Esophagus squamous epithelium (tissue), 5 donors: Measurements from ENCODE around the gene HSBP1. TPM values are rescaled to one million over a fixed set of nuclear protein-coding genes. Genes with fewer than 3 reads are reported as not detected.

ENCODE experiments used
- DNase-seq: peaks from one replicate; lab custom pipeline; 2025; lab: John Stamatoyannopoulos, UW
- H3K27ac ChIP-seq, 4 donors: fragments of 200-600 bp; sonication (generic); one replicate each; pipeline ENCODE4 v1.5.1; 2016 to 2019; ENCODE audit warnings: mild to moderate bottlenecking in 1 of 4
- H3K27me3 ChIP-seq, 4 donors: fragments of 200-600 bp; sonication (generic); 1 replicate in 3 of 4; 2 replicates in 1 of 4; pipeline versions ENCODE4 v1.5.1 to v1.6.0; 2017 to 2021; ENCODE audit warnings: antibody characterized with exemption in 1 of 4
- H3K36me3 ChIP-seq, 3 donors: fragments of 200-600 bp; sonication (generic); one replicate each; pipeline ENCODE4 v1.5.1; 2016 to 2019
- H3K4me1 ChIP-seq, 3 donors: fragments of 200-600 bp; sonication (generic); one replicate each; pipeline ENCODE4 v1.5.1; 2017 to 2019
- H3K4me3 ChIP-seq, 4 donors: fragments of 200-600 bp; sonication (generic); 1 replicate in 3 of 4; 2 replicates in 1 of 4; pipeline ENCODE4 v1.5.1; 2016 to 2019; ENCODE audit warnings: mild to moderate bottlenecking in 2 of 4, moderate library complexity in 1 of 4
- H3K9me3 ChIP-seq, 3 donors: fragments of 200-600 bp; sonication (generic); one replicate each; pipeline ENCODE4 v1.5.1; 2016 to 2019
- POLR2A ChIP-seq, 4 donors: fragments of 450-650 bp; IDR thresholded peaks; one replicate each; pipeline ENCODE4 v1.6.1; 2017; ENCODE audit warnings: antibody characterized with exemption in 4 of 4, mild to moderate bottlenecking in 4 of 4, moderate library complexity in 3 of 4
- WGBS, 2 donors: methylation state at CpG; one replicate each; pipeline ENCODE4 v1.1.5; 2018; 5-methylcytosine and 5-hydroxymethylcytosine counted together
- intact Hi-C: fragments of 100-400 bp; cut with DNase I; formaldehyde crosslinking; loops from one replicate; pipeline ENCODE4 v1.15.0; 2022
- total RNA-seq, 4 donors: library from RNA; depleted of rRNA; stranded (reverse); fragments of >200 nt; gene quantifications; one replicate each; pipeline ENCODE4 v1.1.0, GENCODE V29; 2016
- TF ChIP-seq, protein P1 (sequence below), 6 experiments: fragments of 450-650 bp in 4 of 6; fragments of 200-600 bp in 2 of 6; sonication (generic) in 2 of 6; IDR thresholded peaks; one replicate each; pipeline ENCODE4 v1.5.1; 2016 to 2019; ENCODE audit warnings: antibody characterized with exemption in 6 of 6, mild to moderate bottlenecking in 4 of 6, moderate library complexity in 4 of 6
- donor health status: DM: yes; HTN: yes; CAD: no.

HSBP1 gene
- total RNA-seq, 4 donors from 2014 or later: 18.2 to 32.4 (median 23.3) TPM

DNA sequence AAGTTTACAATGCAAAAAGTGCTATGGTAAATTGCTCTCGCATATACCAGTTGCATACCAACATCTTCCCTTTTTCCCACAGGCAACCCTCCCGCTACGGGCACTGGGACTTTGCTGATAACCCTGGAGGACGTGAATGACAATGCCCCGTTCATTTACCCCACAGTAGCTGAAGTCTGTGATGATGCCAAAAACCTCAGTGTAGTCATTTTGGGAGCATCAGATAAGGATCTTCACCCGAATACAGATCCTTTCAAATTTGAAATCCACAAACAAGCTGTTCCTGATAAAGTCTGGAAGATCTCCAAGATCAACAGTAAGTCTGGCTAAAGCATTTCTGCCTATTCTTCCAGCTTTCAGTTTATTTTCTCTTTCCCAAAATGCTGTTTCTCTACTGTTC, 27.9 kb upstream of the HSBP1 start:
- Histone ChIP-seq H3K27ac (no peak overlapping the region), H3K4me1 (peaks cover 0 to 12% (median 0%) of the 10 kb centered on the region in 3 donors), H3K36me3 (no peaks in the 10 kb centered on the region), H3K4me3 (no peak overlapping the region), H3K9me3 (no peaks in the 10 kb centered on the region), H3K27me3 (no peaks in the 10 kb centered on the region)
- no peak for TF ChIP-seq POLR2A (IDR thresholded peaks at IDR 0.05)
- TF ChIP-seq, protein P1, sequence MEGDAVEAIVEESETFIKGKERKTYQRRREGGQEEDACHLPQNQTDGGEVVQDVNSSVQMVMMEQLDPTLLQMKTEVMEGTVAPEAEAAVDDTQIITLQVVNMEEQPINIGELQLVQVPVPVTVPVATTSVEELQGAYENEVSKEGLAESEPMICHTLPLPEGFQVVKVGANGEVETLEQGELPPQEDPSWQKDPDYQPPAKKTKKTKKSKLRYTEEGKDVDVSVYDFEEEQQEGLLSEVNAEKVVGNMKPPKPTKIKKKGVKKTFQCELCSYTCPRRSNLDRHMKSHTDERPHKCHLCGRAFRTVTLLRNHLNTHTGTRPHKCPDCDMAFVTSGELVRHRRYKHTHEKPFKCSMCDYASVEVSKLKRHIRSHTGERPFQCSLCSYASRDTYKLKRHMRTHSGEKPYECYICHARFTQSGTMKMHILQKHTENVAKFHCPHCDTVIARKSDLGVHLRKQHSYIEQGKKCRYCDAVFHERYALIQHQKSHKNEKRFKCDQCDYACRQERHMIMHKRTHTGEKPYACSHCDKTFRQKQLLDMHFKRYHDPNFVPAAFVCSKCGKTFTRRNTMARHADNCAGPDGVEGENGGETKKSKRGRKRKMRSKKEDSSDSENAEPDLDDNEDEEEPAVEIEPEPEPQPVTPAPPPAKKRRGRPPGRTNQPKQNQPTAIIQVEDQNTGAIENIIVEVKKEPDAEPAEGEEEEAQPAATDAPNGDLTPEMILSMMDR (IDR thresholded peaks at IDR 0.05): no peak
- DNase-seq: no peak
- intact Hi-C loops: no loop called here
- 37 to 40% methylated on average over 6 of the region's 6 CpGs for WGBS, 2 donors

DNA sequence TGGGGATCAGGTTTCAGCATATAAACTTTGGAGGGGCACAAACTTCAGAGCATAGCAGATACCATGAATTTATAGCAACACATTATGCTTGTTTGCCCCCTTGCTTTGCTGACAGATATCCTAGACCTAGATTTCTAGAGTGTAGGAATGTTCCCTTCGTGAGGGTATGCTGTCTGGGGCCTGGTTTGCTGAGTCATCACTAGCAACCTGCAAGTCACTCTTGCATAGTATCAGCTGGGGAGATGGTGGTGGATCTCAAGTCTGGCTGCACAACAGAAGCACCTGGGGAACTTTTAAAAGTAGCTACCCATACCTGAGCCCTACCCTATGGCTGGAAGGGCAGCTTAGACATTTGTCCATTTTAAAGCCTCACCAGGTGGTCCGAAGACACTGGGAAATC, 22.3 kb upstream of the HSBP1 start:
- Histone ChIP-seq H3K27me3 (no peaks in the 10 kb centered on the region), H3K36me3 (no peaks in the 10 kb centered on the region), H3K4me3 (no peak overlapping the region), H3K4me1 (peaks cover 0 to 2% (median 0%) of the 10 kb centered on the region in 3 donors), H3K27ac (no peak overlapping the region), H3K9me3 (no peaks in the 10 kb centered on the region)
- DNase-seq: no peak
- TF ChIP-seq, protein P1 (IDR thresholded peaks at IDR 0.05): no peak
- TF ChIP-seq POLR2A (IDR thresholded peaks at IDR 0.05): no peak
- WGBS, 2 donors: 69 to 88% methylated on average over 2 of the region's 2 CpGs
- intact Hi-C loops: no loop called here

DNA sequence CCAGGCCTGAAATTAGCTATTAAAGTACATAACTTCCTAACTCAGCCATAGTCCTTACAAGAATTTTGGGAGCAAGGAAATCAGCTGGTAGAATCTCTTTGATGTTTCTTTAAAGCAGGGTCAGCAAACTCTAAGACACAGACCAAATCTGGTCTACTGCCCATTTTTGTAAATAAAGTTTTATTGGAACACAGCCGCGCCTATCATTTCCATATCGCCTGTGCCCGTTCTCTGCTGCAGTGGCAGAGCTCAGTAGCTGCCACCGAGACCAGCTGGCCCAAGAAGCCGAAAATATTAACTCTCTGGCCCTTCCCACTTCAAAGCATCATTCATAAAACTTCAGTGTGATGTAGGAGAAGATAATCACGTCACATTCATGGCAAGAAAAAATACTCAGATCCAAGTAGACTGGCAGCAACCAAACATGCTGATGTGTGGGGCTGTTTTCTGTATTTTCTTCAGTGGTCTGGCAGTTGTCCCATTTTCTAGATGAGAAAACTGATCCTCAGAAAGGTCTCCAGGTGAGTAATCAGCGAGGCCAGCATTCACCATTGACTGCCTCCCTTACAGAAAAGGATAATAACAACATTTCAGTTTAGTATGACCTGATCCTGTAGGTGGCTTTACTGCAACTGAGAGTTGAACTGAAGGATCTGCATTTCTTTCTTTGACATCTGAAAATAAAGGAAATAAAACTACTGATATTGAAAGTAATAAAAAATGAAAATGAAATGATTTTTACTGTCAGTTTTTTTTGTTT, 18.0 kb upstream of the HSBP1 start:
- H3K9me3 ChIP-seq: no peaks in the 10 kb centered on the region
- no peaks in the 10 kb centered on the region for H3K27me3 ChIP-seq
- no peak for TF ChIP-seq POLR2A (IDR thresholded peaks at IDR 0.05)
- TF ChIP-seq, protein P1 (IDR thresholded peaks at IDR 0.05): no peak
- peaks cover 0 to 11% (median 0%) of the 10 kb centered on the region in 3 donors for H3K4me1 ChIP-seq
- no peak overlapping the region for H3K4me3 ChIP-seq
- H3K36me3 ChIP-seq: no peaks in the 10 kb centered on the region
- WGBS, 2 donors: 81% methylated on average over 8 of the region's 8 CpGs
- DNase-seq: no peak
- intact Hi-C loops: no loop called here
- H3K27ac ChIP-seq: no peak overlapping the region

- TF ChIP-seq, protein P1 (IDR thresholded peaks at IDR 0.05): no peak
- TF ChIP-seq POLR2A (IDR thresholded peaks at IDR 0.05): no peak
- peaks cover 0 to 4% (median 0%) of the 10 kb centered on the region in 3 donors for H3K36me3 ChIP-seq
- no peak overlapping the region for H3K27ac ChIP-seq
- peaks cover 0 to 11% (median 0%) of the 10 kb centered on the region in 3 donors for H3K4me1 ChIP-seq
- intact Hi-C loops: no loop called here
- H3K27me3 ChIP-seq: no peaks in the 10 kb centered on the region
- H3K4me3 ChIP-seq: no peak overlapping the region
- no peak for DNase-seq
- H3K9me3 ChIP-seq: no peaks in the 10 kb centered on the region
- WGBS, 2 donors: 92 to 99% methylated on average over 10 of the region's 10 CpGs
Measured at GRCh38 chr16:83791916-83792315, 15.9 kb upstream of the HSBP1 start.

DNA sequence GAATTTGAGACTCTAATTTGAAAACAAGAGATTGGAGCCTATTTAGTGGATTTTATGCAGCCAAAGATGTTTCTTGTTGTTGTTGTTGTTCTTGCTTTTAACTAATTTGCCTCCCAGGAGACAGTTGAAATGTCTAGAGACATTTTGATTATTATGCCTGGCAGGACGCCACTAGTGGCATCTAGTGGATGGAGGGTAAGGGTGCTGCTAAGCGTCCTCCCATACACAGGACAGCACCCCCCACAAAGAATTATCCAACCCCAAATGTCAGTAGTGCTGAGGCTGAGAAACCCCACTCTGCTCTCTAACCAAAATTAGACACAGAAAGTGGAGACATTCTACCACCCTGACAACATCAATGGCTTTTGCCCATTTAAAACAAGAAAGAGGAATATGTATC, 15.4 kb upstream of the HSBP1 start:
- no peak for DNase-seq
- H3K36me3 ChIP-seq: peaks cover 0 to 4% (median 0%) of the 10 kb centered on the region in 3 donors
- H3K27ac ChIP-seq: no peak overlapping the region
- TF ChIP-seq, protein P1 (IDR thresholded peaks at IDR 0.05): no peak
- TF ChIP-seq POLR2A (IDR thresholded peaks at IDR 0.05): no peak
- no peaks in the 10 kb centered on the region for H3K27me3 ChIP-seq
- 69 to 94% methylated on average over 2 of the region's 2 CpGs for WGBS, 2 donors
- intact Hi-C loops: no loop called here
- no peaks in the 10 kb centered on the region for H3K9me3 ChIP-seq
- peaks cover 0 to 11% (median 0%) of the 10 kb centered on the region in 3 donors for H3K4me1 ChIP-seq
- H3K4me3 ChIP-seq: no peak overlapping the region
